HUES48 (cell line): ENCODE measurements around the gene ZNF532.

Experiments
- H3K27ac ChIP-seq: one replicate; pipeline ENCODE4 v1.7.0; 2013; ENCODE audit warnings: low read depth, low read length, inconsistent platforms
- H3K27me3 ChIP-seq: 2 replicates; pipeline ENCODE4 v1.6.1; 2013; ENCODE audit warnings: mild to moderate bottlenecking, low read length; ENCODE audit not compliant: control insufficient read depth, insufficient read depth
- H3K36me3 ChIP-seq: 2 replicates; pipeline ENCODE4 v1.6.1; 2013; ENCODE audit warnings: low read length; ENCODE audit not compliant: control insufficient read depth, insufficient read depth
- H3K4me1 ChIP-seq: 2 replicates; pipeline ENCODE4 v1.6.1; 2013; ENCODE audit warnings: mild to moderate bottlenecking, low read length; ENCODE audit not compliant: control insufficient read depth, insufficient read depth
- H3K4me3 ChIP-seq: 2 replicates; pipeline ENCODE4 v1.5.1; 2013; ENCODE audit warnings: mild to moderate bottlenecking, low read depth, low read length
- H3K9ac ChIP-seq: 2 replicates; pipeline ENCODE4 v1.6.1; 2013; ENCODE audit warnings: mild to moderate bottlenecking, low read depth, low read length, moderate library complexity
- H3K9me3 ChIP-seq: 2 replicates; pipeline ENCODE4 v1.6.1; 2013; ENCODE audit warnings: low read length; ENCODE audit not compliant: control insufficient read depth, insufficient read depth

Gene ZNF532

DNA sequence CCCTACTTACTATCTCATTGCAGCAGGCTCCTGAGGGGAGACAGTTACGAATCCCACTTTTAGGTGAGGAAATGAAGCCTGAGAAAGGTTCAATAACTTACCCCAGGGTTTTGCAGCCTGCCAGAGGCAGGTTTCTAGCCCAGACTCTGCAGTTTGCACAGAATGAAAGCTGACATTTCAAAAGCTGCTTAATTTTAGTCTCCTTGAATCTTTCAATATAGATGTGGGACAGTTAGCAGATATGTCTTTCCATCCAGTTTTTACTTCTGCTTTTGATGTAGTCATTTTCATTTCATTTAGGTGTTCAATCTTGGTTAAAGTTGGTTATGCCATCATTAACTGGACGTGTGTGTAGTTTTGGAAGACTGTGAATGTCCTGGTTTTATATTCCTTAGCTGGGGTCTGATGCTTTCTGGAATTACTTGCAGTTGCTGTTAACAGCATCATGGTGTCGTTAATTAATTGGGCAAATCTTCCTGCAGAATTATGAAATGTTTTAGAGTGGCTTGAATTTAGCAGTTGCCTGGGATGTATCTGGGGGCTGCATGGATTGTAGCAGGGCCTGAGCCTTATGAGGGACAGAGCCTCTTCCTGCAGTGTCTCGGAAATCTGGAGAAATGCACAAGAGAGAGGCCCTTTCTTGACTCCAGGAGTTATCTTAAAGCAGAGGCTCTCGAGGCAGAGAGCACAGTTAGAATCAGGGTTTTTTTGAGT lies 100.8 kb downstream of the ZNF532 start:
- no peak overlapping the region for H3K27ac ChIP-seq
- no peak overlapping the region for H3K4me3 ChIP-seq
- peaks cover 4% of the 10 kb centered on the region; the same call in 1 of the 2 replicates for H3K4me1 ChIP-seq
- H3K36me3 ChIP-seq, result peaks cover 91% of the 10 kb centered on the region
- H3K9me3 ChIP-seq, result no peaks in the 10 kb centered on the region
- no peaks in the 10 kb centered on the region for H3K27me3 ChIP-seq
- H3K9ac ChIP-seq, result no peak overlapping the region

DNA sequence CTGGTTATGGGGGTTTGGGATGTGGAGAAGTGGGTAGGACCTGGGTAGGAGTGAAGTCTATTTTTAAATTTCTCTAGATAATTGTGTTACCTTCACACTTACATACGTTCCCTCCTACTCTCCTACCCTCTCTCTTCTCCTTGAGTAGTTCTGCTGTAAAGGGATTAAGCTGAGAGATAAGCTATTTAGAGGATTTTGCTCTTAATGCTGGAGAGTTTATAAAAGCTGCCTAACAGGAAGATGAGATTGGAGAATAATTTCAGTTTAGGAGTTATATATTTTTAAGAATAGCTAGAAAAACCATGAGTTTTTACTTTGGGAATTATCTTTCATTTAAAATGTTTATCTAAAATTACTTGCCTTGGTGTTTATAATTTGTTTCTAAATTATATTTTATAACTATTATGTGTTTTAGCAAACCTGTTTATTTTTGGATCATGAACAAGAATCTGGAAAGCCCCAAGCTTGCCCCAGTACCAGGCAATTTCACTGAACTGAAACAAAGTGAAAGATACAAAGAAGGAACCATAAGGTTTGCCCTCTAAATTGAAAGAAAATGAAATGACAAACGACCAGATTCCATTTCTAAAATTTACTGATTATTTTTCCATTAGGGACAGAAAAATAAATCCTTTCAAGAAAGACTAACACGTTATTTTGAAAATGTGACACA lies 101.5 kb downstream of the ZNF532 start:
- no peak overlapping the region for H3K4me3 ChIP-seq
- H3K36me3 ChIP-seq, result peaks cover 91% of the 10 kb centered on the region
- no peaks in the 10 kb centered on the region for H3K9me3 ChIP-seq
- no peaks in the 10 kb centered on the region for H3K27me3 ChIP-seq
- H3K4me1 ChIP-seq, result peaks cover 10% of the 10 kb centered on the region
- H3K9ac ChIP-seq, result no peak overlapping the region
- H3K27ac ChIP-seq, result no peak overlapping the region

DNA sequence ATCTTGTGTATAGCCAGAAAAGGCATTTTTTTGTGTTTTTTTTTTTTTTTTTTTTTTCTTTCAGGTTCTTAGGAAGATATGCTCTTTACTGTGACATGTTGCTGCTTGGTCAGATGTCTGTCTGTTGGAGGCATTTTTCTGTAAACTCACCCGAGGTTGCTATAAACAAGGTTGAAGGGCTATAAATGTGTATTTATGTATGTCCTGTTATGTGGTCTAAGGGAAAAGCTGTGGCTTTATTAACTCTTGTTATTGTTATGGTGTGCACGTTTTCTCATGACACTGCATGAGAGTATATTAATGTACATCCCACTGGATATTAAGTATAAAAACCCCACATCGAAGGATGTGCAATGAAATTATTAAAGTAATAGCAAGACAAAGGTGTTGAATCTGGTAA lies 102.0 kb downstream of the ZNF532 start:
- H3K27ac ChIP-seq, result no peak overlapping the region
- no peaks in the 10 kb centered on the region for H3K9me3 ChIP-seq
- H3K27me3 ChIP-seq, result no peaks in the 10 kb centered on the region
- no peak overlapping the region for H3K4me3 ChIP-seq
- no peak overlapping the region for H3K9ac ChIP-seq
- peaks cover 15% of the 10 kb centered on the region for H3K4me1 ChIP-seq
- H3K36me3 ChIP-seq, result peaks cover 91% of the 10 kb centered on the region

DNA sequence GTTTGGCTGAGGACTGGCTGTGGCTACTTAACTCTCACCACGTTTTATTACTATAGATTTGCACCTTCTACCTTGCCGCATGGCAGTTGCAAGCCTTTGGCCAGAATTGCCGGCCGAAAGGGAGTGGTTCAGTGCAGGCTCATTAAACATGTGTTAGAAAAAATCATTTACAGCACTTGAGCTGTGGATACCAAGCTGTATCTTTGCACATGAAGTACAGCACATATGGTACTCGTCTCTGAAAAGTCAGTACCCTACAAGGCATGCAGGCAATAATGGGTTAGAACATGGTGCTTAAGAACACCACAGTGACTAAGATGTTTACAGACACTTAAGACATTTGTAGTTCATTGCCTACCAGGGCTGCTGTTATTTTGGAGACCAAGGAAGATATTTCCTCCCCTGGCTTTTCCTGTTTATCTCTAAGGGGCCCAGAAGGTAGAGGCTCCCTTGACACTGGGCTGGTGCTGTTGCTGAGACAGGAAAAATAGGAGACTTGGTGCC lies 103.1 kb downstream of the ZNF532 start:
- peaks cover 15% of the 10 kb centered on the region for H3K4me1 ChIP-seq
- no peaks in the 10 kb centered on the region for H3K27me3 ChIP-seq
- H3K36me3 ChIP-seq, result peaks cover 93% of the 10 kb centered on the region
- no peaks in the 10 kb centered on the region for H3K9me3 ChIP-seq
- no peak overlapping the region for H3K27ac ChIP-seq
- no peak overlapping the region for H3K9ac ChIP-seq
- no peak overlapping the region for H3K4me3 ChIP-seq

DNA sequence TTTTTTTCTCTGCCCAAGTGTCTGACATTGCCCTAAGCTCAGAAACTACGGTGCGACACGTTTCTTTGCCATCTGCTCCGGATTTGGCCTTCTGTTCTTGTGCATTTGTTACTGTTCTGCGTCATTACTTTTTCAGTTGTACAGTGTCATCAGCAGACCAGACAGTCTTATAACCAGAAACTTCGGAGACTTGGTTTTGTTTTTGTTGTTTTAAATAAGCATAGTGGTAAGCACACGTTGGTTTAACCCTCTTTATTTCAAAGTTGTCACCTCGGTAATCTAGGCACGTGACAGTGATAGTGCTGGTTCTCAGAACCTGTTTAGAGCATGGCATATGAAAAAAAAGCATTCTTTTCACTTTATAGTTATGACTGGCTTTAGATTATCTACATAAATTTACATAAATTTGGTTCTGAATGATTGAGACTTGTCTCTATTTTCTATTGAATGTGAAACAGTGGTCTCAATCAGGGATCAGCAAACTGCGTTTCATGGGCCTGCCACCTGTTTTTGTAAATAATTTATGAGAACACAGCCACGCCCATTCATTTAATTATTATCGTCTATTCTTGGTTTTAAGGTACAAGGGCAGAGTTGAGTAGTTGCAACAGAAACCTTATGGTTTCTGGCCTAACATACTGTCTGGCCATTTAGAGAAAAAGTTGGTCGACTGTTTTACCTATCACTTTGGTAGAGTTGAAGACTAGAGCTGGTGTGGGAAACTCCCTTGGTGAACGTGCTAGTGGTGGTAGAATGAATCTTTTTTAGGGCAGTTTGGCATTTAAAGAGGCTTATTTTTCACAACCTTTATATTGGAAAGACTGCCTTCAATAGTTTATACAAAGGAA lies 106.5 kb downstream of the ZNF532 start:
- H3K9me3 ChIP-seq, result no peaks in the 10 kb centered on the region
- no peak overlapping the region for H3K9ac ChIP-seq
- peaks cover 15% of the 10 kb centered on the region for H3K4me1 ChIP-seq
- no peak overlapping the region for H3K27ac ChIP-seq
- peaks cover 96% of the 10 kb centered on the region for H3K36me3 ChIP-seq
- H3K27me3 ChIP-seq, result no peaks in the 10 kb centered on the region
- H3K4me3 ChIP-seq, result no peak overlapping the region

DNA sequence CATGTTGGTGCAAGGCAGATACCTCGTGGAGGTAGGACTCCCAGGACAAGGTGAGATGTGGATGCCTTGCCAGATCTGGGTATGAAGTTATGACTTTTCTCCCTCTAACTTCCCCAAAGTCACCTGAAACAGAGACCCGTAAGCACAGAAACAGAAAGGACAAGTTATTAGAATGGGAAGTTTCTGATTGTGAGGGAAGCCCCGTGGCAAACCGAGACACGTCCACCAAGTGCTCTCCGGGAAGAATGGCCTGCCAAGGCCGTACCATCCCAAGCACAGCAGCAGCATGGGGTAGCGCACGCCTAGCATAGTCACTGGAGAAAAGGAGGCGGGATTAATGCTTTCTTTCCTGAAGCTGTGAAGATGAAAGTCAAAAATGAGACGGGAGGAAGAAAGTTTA lies 110.6 kb downstream of the ZNF532 start:
- no peak overlapping the region for H3K4me3 ChIP-seq
- no peak overlapping the region for H3K27ac ChIP-seq
- no peaks in the 10 kb centered on the region for H3K9me3 ChIP-seq
- H3K27me3 ChIP-seq, result no peaks in the 10 kb centered on the region
- H3K4me1 ChIP-seq, result peaks cover 13% of the 10 kb centered on the region
- no peak overlapping the region for H3K9ac ChIP-seq
- H3K36me3 ChIP-seq, result peaks cover 93% of the 10 kb centered on the region

DNA sequence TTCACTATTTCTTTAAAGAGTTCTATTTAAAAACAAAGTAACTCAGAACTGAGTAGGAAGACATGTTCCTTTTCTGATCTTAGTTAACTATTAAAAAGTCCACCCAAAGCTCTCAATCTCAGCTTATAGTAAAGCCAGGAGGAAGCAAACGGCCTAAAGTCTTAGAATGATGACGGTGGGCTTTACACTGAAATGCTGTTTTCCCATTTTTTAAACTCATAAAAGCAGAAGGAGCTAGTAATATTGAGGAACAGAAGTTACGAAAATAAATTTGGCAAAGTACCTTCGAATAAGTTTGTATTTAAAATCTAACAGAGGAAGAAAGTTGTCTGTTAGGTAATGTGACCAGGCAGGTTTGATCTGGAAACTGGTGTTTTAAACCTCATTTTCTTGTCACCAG lies 111.1 kb downstream of the ZNF532 start:
- Histone ChIP-seq H3K36me3 (peaks cover 93% of the 10 kb centered on the region), H3K4me3 (no peak overlapping the region), H3K9me3 (no peaks in the 10 kb centered on the region), H3K9ac (no peak overlapping the region), H3K27me3 (no peaks in the 10 kb centered on the region), H3K4me1 (peaks cover 8% of the 10 kb centered on the region), H3K27ac (no peak overlapping the region)

DNA sequence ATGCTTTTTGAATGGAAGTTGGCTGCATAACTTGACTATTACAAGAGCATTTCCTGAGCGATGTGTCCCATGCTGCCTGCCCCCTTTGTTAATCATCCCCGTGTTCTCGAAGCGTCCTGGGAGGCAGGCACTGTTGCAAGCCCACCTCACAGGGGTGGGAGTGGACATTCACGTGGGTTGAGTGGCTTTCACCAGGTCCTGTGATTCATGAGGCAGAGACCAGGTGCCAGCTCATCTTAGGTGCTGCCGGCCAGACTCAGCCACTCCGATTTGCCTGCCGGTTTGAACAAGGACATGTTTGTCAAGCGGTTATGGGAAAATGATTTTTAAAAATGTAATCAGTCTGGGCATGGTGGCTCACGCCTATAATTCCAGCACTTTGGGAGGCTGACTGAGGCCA lies 112.5 kb downstream of the ZNF532 start:
- Histone ChIP-seq H3K9ac (no peak overlapping the region), H3K9me3 (no peaks in the 10 kb centered on the region), H3K36me3 (peaks cover 93% of the 10 kb centered on the region), H3K27me3 (no peaks in the 10 kb centered on the region), H3K4me3 (no peak overlapping the region), H3K4me1 (no peaks in the 10 kb centered on the region; the same call in 1 of the 2 replicates), H3K27ac (no peak overlapping the region)

DNA sequence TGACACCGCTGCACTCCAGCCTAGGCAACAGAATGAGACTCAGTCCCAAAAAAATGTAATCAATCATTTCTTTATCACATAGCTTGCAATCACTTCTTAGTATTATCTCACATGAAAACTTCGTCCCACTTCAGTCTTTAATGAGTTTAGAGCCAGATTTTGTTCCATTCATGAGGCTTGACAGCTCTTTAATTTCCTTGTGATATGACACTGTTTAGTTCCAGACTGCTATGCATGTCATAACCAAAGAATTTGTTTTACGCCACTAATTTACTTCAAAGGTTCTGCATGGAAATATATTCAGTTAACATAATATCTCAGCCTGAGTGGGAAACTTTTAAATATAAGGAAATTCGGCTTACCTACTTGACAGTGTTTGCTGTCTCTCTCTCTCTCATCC lies 113.1 kb downstream of the ZNF532 start:
- Histone ChIP-seq H3K4me1 (no peaks in the 10 kb centered on the region; the same call in 1 of the 2 replicates), H3K27ac (no peak overlapping the region), H3K27me3 (no peaks in the 10 kb centered on the region), H3K36me3 (peaks cover 93% of the 10 kb centered on the region), H3K9me3 (no peaks in the 10 kb centered on the region), H3K4me3 (no peak overlapping the region), H3K9ac (no peak overlapping the region)

DNA sequence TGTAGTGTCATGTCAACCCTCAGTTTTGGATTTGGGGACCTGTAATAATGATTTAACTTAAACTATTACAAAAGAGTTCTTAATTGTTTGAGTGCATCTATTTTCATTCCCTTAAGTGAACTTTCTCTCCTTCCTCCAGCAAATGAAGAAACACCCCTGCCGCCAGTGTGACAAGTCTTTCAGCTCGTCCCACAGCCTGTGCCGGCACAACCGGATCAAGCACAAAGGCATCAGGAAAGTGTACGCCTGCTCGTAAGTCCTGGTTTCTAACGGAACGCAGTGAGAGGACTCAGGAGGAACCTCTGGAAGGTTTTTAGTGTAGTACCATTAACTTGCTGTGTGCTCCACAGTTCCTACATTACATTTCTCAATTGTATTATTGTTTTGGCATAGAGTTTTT lies 114.2 kb downstream of the ZNF532 start:
- H3K27me3 ChIP-seq, result no peaks in the 10 kb centered on the region
- H3K27ac ChIP-seq, result no peak overlapping the region
- H3K9me3 ChIP-seq, result no peaks in the 10 kb centered on the region
- peaks cover 93% of the 10 kb centered on the region for H3K36me3 ChIP-seq
- H3K4me1 ChIP-seq, result no peaks in the 10 kb centered on the region; the same call in 1 of the 2 replicates
- no peak overlapping the region for H3K9ac ChIP-seq
- no peak overlapping the region for H3K4me3 ChIP-seq
